H1 (cell line): Measurements from ENCODE around the gene PARD6A. TPM values are rescaled to one million over a fixed set of nuclear protein-coding genes. Genes with fewer than 3 reads are reported as not detected.

Experiments used
- CTCF ChIA-PET: fragments of 300-600 bp; sonication (Branson Sonifier 250); formaldehyde crosslinking; loops from one replicate; lab custom pipeline; 2021; ENCODE audit not compliant: partially characterized antibody; lab: Charles Lee
- POLR2A ChIA-PET: fragments of 300-600 bp; sonication (Branson Sonifier 250); formaldehyde crosslinking; loops from one replicate; lab custom pipeline; 2021; ENCODE audit warnings: inconsistent platforms; ENCODE audit not compliant: partially characterized antibody; lab: Charles Lee
- DNase-seq, 2 experiments: peaks; one replicate each; pipeline versions ENCODE4 v3.0.0 to v3.0.0-alpha.2; 2010 to 2022; ENCODE audit warnings: low spot score in 2 of 2, low read depth in 1 of 2, mixed read lengths in 1 of 2
- FAIRE-seq: peaks from 2 replicates; lab custom pipeline; 2011; peaks lifted over from hg19 to GRCh38; lab: Jason Lieb, UNC
- H2AFZ ChIP-seq: 2 replicates; pipeline ENCODE4 v1.8.1; 2012; ENCODE audit warnings: low read length, inconsistent platforms
- H2AK5ac ChIP-seq: 2 replicates; pipeline ENCODE4 v1.6.1; 2013; ENCODE audit warnings: low read depth, low read length
- H2BK120ac ChIP-seq: replicated peaks from 2 replicates; pipeline ENCODE3; 2013; ENCODE audit warnings: low read depth, low read length, inconsistent platforms
- H2BK12ac ChIP-seq: 2 replicates; pipeline ENCODE4 v1.6.1; 2013; ENCODE audit warnings: low read depth, low read length
- H2BK15ac ChIP-seq: 2 replicates; pipeline ENCODE4 v1.6.1; 2013; ENCODE audit warnings: low read length
- H2BK20ac ChIP-seq: 2 replicates; pipeline ENCODE4 v1.6.1; 2013; ENCODE audit warnings: low read length
- H2BK5ac ChIP-seq: 2 replicates; pipeline ENCODE4 v1.6.1; 2013; ENCODE audit warnings: low read depth, low read length
- H3K14ac ChIP-seq: 2 replicates; pipeline ENCODE4 v1.6.1; 2013; ENCODE audit warnings: inconsistent platforms; ENCODE audit not compliant: insufficient read length
- H3K18ac ChIP-seq: 2 replicates; pipeline ENCODE4 v1.6.1; 2013; ENCODE audit warnings: low read length; ENCODE audit errors: extremely low read depth
- H3K23ac ChIP-seq: 2 replicates; pipeline ENCODE4 v1.6.1; 2013; ENCODE audit warnings: inconsistent platforms; ENCODE audit not compliant: insufficient read length
- H3K23me2 ChIP-seq: 2 replicates; pipeline ENCODE4 v1.6.1; 2013; ENCODE audit warnings: low read depth, low read length
- H3K27ac ChIP-seq: 2 replicates; pipeline ENCODE4 v1.6.1; 2011; ENCODE audit warnings: low read depth, low read length, inconsistent platforms
- H3K27me3 ChIP-seq, 4 experiments: replicated peaks in 1 of 4; 1 replicate in 1 of 4; 2 replicates in 3 of 4; pipeline versions ENCODE4 v1.6.1 to v1.8.1; 2011 to 2013; ENCODE audit warnings: low read length in 3 of 4, mild to moderate bottlenecking in 3 of 4, inconsistent platforms in 2 of 4, mixed read lengths in 2 of 4, moderate library complexity in 1 of 4; ENCODE audit not compliant: control insufficient read depth in 3 of 4, insufficient read depth in 3 of 4; ENCODE audit errors: extremely low read depth in 1 of 4
- H3K36me3 ChIP-seq, 4 experiments: 2 replicates each; pipeline versions ENCODE4 v1.6.1 to v1.8.1; 2011 to 2013; ENCODE audit warnings: mild to moderate bottlenecking in 4 of 4, low read length in 3 of 4, moderate library complexity in 2 of 4, control low read depth in 1 of 4, inconsistent platforms in 1 of 4; ENCODE audit not compliant: insufficient read depth in 4 of 4, control insufficient read depth in 2 of 4
- H3K4ac ChIP-seq: replicated peaks from 2 replicates; pipeline ENCODE3; 2013; ENCODE audit warnings: low read length, low read depth, mixed read lengths, inconsistent platforms; ENCODE audit not compliant: insufficient read length
- H3K4me1 ChIP-seq, 4 experiments: replicated peaks in 1 of 4; 1 replicate in 1 of 4; 2 replicates in 3 of 4; pipeline versions ENCODE4 v1.6.1 to v1.8.1; 2011 to 2013; ENCODE audit warnings: low read length in 3 of 4, inconsistent platforms in 2 of 4, mixed read lengths in 1 of 4; ENCODE audit not compliant: insufficient read depth in 4 of 4, control insufficient read depth in 3 of 4
- H3K4me2 ChIP-seq, 2 experiments: 2 replicates each; pipeline versions ENCODE4 v1.6.1 to v1.8.1; 2011 to 2013; ENCODE audit warnings: low read depth in 2 of 2, low read length in 2 of 2, control low read depth in 1 of 2, inconsistent platforms in 1 of 2, mild to moderate bottlenecking in 1 of 2; ENCODE audit not compliant: insufficient read depth in 1 of 2
- H3K4me3 ChIP-seq, 4 experiments: fragments of 200-600, 300-600 bp in 1 of 4; sonication (generic), shearing (Covaris generic), sonication (Bioruptor Twin) in 1 of 4; 2 replicates each; pipeline versions ENCODE4 v1.5.1 to v1.8.1; 2011 to 2016; ENCODE audit warnings: low read length in 4 of 4, low read depth in 3 of 4, control low read depth in 2 of 4, inconsistent platforms in 2 of 4, mild to moderate bottlenecking in 2 of 4, mixed read lengths in 1 of 4, moderate library complexity in 1 of 4; ENCODE audit not compliant: insufficient read depth in 2 of 4; ENCODE audit errors: extremely low read depth in 1 of 4
- H3K56ac ChIP-seq: replicated peaks from 2 replicates; pipeline ENCODE3; 2013; ENCODE audit warnings: low read depth, mild to moderate bottlenecking, mixed read lengths, low read length, inconsistent platforms; ENCODE audit not compliant: insufficient read length
- H3K79me1 ChIP-seq: 2 replicates; pipeline ENCODE4 v1.6.1; 2013; ENCODE audit warnings: low read depth, low read length, control low read depth
- H3K79me2 ChIP-seq, 2 experiments: 2 replicates each; pipeline versions ENCODE4 v1.6.1 to v1.8.1; 2012 to 2013; ENCODE audit warnings: low read length in 2 of 2, mild to moderate bottlenecking in 2 of 2, inconsistent platforms in 1 of 2; ENCODE audit not compliant: insufficient read depth in 2 of 2, control insufficient read depth in 1 of 2
- H3K9ac ChIP-seq, 4 experiments: replicated peaks in 1 of 4; 1 replicate in 1 of 4; 2 replicates in 3 of 4; pipeline versions ENCODE4 v1.6.1 to v1.8.1; 2011 to 2013; ENCODE audit warnings: low read depth in 3 of 4, low read length in 3 of 4, control low read depth in 2 of 4, mild to moderate bottlenecking in 2 of 4, moderate library complexity in 2 of 4, inconsistent platforms in 1 of 4; ENCODE audit errors: extremely low read depth in 1 of 4
- H3K9me3 ChIP-seq, 2 experiments: 2 replicates each; pipeline versions ENCODE4 v1.6.1 to v1.8.1; 2012 to 2013; ENCODE audit warnings: mild to moderate bottlenecking in 2 of 2, moderate library complexity in 2 of 2, control low read depth in 1 of 2, inconsistent platforms in 1 of 2, low read depth in 1 of 2, low read length in 1 of 2, mixed read lengths in 1 of 2; ENCODE audit not compliant: insufficient read depth in 2 of 2
- H4K20me1 ChIP-seq, 2 experiments: replicated peaks in 1 of 2; 2 replicates each; pipeline versions ENCODE3 to v1.8.1; 2011 to 2013; ENCODE audit warnings: inconsistent platforms in 2 of 2, low read length in 2 of 2, mild to moderate bottlenecking in 1 of 2; ENCODE audit not compliant: insufficient read depth in 2 of 2, control insufficient read depth in 1 of 2
- H4K5ac ChIP-seq: 2 replicates; pipeline ENCODE4 v1.6.1; 2013; ENCODE audit warnings: low read length, low read depth, mixed read lengths, inconsistent platforms; ENCODE audit not compliant: insufficient read length
- H4K8ac ChIP-seq: 2 replicates; pipeline ENCODE4 v1.8.0; 2013; ENCODE audit warnings: mild to moderate bottlenecking, moderate library complexity, low read length, inconsistent platforms; ENCODE audit not compliant: insufficient read depth; ENCODE audit errors: extremely low read depth
- H4K91ac ChIP-seq: replicated peaks from 2 replicates; pipeline ENCODE3; 2013; ENCODE audit warnings: low read length, mixed read lengths, inconsistent platforms; ENCODE audit not compliant: insufficient read length
- WGBS, 2 experiments: shearing (Covaris generic) in 1 of 2; methylation state at CpG; one replicate each; pipeline versions ENCODE4 v1.1.6 to v1.1.7; 2013 to 2015; ENCODE audit warnings: low lambda C conversion rate in 2 of 2, mixed read lengths in 2 of 2, inconsistent platforms in 1 of 2, low coverage in 1 of 2, missing lambda C conversion rate in 1 of 2; ENCODE audit not compliant: insufficient replicate concordance in 2 of 2, insufficient coverage in 1 of 2, insufficient read length in 1 of 2; ENCODE audit errors: extremely low coverage in 1 of 2, missing lambda C conversion rate in 1 of 2; 5-methylcytosine and 5-hydroxymethylcytosine counted together
- polyA plus RNA-seq, 7 experiments: library from polyadenylated mRNA; depleted of rRNA in 3 of 7; stranded (reverse) in 5 of 7; unstranded in 2 of 7; fragments of >200 nt in 5 of 7; fragments of 200-250 nt in 2 of 7; gene quantifications; 1 replicate in 5 of 7; 2 replicates in 1 of 7; 4 replicates in 1 of 7; pipeline versions ENCODE4 v1.2.1 to v1.2.3, GENCODE V29; 2011 to 2013; ENCODE audit warnings: missing spikeins in 2 of 7, mixed read lengths in 2 of 7
- total RNA-seq: library from RNA; stranded (reverse); fragmentation: NEBNext Ultra II Directional; extraction: Animal tissue kit (Norgen Biotek cat#: 25700); gene quantifications from 2 replicates; pipeline ENCODE4 v1.2.1, GENCODE V29; 2021

The PARD6A gene
- total and polyA plus RNA-seq, 2 of the 8 experiments (the other 6 are each of a cell fraction or from before 2014, with no cell fraction given): 15.1 to 21.8 TPM

DNA sequence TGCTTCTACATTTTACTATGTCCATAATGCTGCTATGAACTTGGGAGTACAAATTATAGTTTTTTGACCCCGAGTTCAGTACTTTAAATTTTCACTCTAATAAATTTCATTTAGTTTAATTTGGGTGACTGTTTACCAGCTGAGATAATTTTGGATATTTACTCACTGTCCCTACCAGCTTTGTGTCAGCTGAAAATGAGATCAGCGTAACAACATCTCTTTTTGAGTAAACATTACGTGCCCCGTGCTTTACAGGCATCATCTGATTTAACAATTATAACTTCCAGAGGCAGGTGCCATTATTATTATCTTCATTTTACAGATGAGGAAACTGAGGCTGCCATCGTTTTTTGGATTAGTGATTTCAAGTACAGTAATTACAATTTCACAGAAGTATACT, 43.4 kb downstream of the PARD6A start:
- Histone ChIP-seq H3K23ac (no peak overlapping the region), H3K9ac (no peak overlapping the region), H3K27ac (no peak overlapping the region), H2AFZ (no peak overlapping the region), H4K20me1 (peaks cover 0 to 3% of the 10 kb centered on the region in 2 experiments), H4K8ac (no peak overlapping the region), H2BK5ac (no peak overlapping the region), H2BK120ac (no peak overlapping the region), H3K4me3 (no peak overlapping the region), H2BK20ac (no peak overlapping the region), H3K4me2 (no peak overlapping the region), H3K4me1 (peaks cover 2 to 5% (median 4%) of the 10 kb centered on the region in 4 experiments; a peak in 3 of 7 replicates), H3K9me3 (peaks cover 0 to 4% of the 10 kb centered on the region in 2 experiments; a peak in 1 of 4 replicates), H3K18ac (no peak overlapping the region), H2AK5ac (no peak overlapping the region), H3K79me2 (peaks cover 0 to 49% of the 10 kb centered on the region in 2 experiments; a peak in 2 of 4 replicates), H3K56ac (no peak overlapping the region), H3K4ac (no peak overlapping the region), H3K27me3 (no peaks in the 10 kb centered on the region), H2BK15ac (no peak overlapping the region), H4K5ac (no peak overlapping the region), H2BK12ac (no peak overlapping the region), H3K79me1 (peaks cover 4% of the 10 kb centered on the region), H3K23me2 (no peaks in the 10 kb centered on the region), H3K14ac (no peak overlapping the region), H3K36me3 (no peaks in the 10 kb centered on the region), H4K91ac (no peak overlapping the region)
- WGBS, 2 experiments: 92% methylated on average over 5 of the region's 5 CpGs; no CpG with 5 or more reads in 1 of the 2 experiments
- DNase-seq: no peak
- no peak for FAIRE-seq
- POLR2A ChIA-PET: no interaction called here
- CTCF ChIA-PET: interaction anchor here (2.6 kb wide), 1 partner anchor 32 kb away, joined by 11 read pairs; no protein-coding TSS in a partner anchor
